ENCODE results near the gene FOXP1.

DNA sequence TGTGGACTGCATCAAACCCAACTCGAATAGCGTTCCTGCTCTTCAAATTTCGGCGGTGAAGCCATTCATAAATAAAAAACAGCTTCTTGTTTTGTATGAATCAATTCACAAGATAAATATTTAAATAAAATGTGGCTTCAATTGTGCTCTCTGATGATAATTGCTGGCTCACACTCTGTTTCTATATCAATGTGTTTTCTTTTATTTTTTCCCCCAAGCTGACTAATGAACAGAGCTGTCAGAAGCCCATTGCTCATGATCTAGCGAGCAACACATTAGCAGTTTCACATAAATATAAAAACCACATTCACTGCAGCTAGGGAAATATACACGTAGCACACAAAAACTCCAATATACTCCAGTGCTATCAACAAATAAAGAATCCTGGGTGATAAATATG is 45.0 kb upstream of the FOXP1 start:
- TF ChIP-seq, protein P1, sequence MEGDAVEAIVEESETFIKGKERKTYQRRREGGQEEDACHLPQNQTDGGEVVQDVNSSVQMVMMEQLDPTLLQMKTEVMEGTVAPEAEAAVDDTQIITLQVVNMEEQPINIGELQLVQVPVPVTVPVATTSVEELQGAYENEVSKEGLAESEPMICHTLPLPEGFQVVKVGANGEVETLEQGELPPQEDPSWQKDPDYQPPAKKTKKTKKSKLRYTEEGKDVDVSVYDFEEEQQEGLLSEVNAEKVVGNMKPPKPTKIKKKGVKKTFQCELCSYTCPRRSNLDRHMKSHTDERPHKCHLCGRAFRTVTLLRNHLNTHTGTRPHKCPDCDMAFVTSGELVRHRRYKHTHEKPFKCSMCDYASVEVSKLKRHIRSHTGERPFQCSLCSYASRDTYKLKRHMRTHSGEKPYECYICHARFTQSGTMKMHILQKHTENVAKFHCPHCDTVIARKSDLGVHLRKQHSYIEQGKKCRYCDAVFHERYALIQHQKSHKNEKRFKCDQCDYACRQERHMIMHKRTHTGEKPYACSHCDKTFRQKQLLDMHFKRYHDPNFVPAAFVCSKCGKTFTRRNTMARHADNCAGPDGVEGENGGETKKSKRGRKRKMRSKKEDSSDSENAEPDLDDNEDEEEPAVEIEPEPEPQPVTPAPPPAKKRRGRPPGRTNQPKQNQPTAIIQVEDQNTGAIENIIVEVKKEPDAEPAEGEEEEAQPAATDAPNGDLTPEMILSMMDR (IDR thresholded peaks at IDR 0.05; ENCODE audit: insufficient read depth, low read depth, low read length), result no peak
- no peak for TF ChIP-seq EZH2 (IDR thresholded peaks at IDR 0.05; ENCODE audit: insufficient read depth, low read length)

Data from astrocyte (in vitro differentiated cells and primary cell).